GM19397 (cell line): ENCODE measurements around the gene BBS1.

ENCODE experiments used
- ATAC-seq: cut with Tn5 transposase; IDR thresholded peaks from one replicate; pipeline ENCODE4 v1.9.1; 2021; ENCODE audit warnings: mild to moderate bottlenecking, moderate library complexity; ENCODE audit not compliant: unreplicated experiment

BBS1 gene

GRCh38 chr11:66548774-66549630, 38.6 kb downstream of the BBS1 start:
- ATAC-seq, result no peak

GRCh38 chr11:66549696-66550095, 39.3 kb downstream of the BBS1 start:
- ATAC-seq, result no peak

GRCh38 chr11:66550887-66551286, 40.5 kb downstream of the BBS1 start:
- ATAC-seq, result no peak

GRCh38 chr11:66554602-66555001, 44.2 kb downstream of the BBS1 start:
- no peak for ATAC-seq

GRCh38 chr11:66555416-66555815, 45.0 kb downstream of the BBS1 start:
- no peak for ATAC-seq

- ATAC-seq, result no peak
These were observed 45.7 kb downstream of the BBS1 start for GRCh38 chr11:66556086-66556485.

GRCh38 chr11:66557733-66558326, 47.4 kb downstream of the BBS1 start:
- ATAC-seq, result no peak

GRCh38 chr11:66559142-66559865, 48.9 kb downstream of the BBS1 start:
- ATAC-seq, result no peak

- no peak for ATAC-seq
These were observed 49.6 kb downstream of the BBS1 start for GRCh38 chr11:66559866-66560676.

GRCh38 chr11:66561178-66561974, 50.9 kb downstream of the BBS1 start:
- no peak for ATAC-seq

GRCh38 chr11:66561975-66562248, 51.5 kb downstream of the BBS1 start:
- ATAC-seq, result no peak

- no peak for ATAC-seq
These were observed 51.8 kb downstream of the BBS1 start for GRCh38 chr11:66562275-66562674.

- no peak for ATAC-seq
These were observed 52.6 kb downstream of the BBS1 start for GRCh38 chr11:66562907-66563583.

GRCh38 chr11:66563832-66564231, 53.4 kb downstream of the BBS1 start:
- no peak for ATAC-seq

- no peak for ATAC-seq
These were observed 54.1 kb downstream of the BBS1 start for GRCh38 chr11:66564538-66564937.

- ATAC-seq, result no peak
These were observed 54.5 kb downstream of the BBS1 start for GRCh38 chr11:66564984-66565383.

- ATAC-seq, result no peak
These were observed 55.8 kb downstream of the BBS1 start for GRCh38 chr11:66566221-66566620.

- no peak for ATAC-seq
These were observed 57.3 kb downstream of the BBS1 start for GRCh38 chr11:66567787-66568123.

GRCh38 chr11:66568124-66568916, 57.9 kb downstream of the BBS1 start, which contains the start of gene CTSF:
Gene CTSF (minus strand): TSS chr11:66568606. CDS start chr11:66568486, 120 bp downstream.
- ATAC-seq, result peak; percentile 64
